ENCODE results near the gene GPR142.

GPR142 gene

GRCh38 chr17:74403512-74404137, 36.3 kb downstream of the GPR142 start:
- no peaks in the 10 kb centered on the region for H3K36me3 ChIP-seq (ENCODE audit: control insufficient read depth in 2 of 2, insufficient read depth in 1 of 2, low read length in 2 of 2)
- TF ChIP-seq ZNF677 (tag by site-specific recombination; IDR thresholded peaks at IDR 0.05): no peak
- TF ChIP-seq ZNF155 (tag by site-specific recombination; IDR thresholded peaks at IDR 0.05): no peak
- TF ChIP-seq ZNF529 (tag by site-specific recombination; IDR thresholded peaks at IDR 0.05; ENCODE audit: insufficient replicate concordance): no peak
- ChIA-PET POLR2A (no interaction called here), CTCF (interaction anchor here (0.6 to 9.1 kb wide), 4 partner anchors 15 to 203 kb away, joined by 5 to 61 read pairs (median 6); no protein-coding TSS in a partner anchor)
- H3K27ac ChIP-seq (ENCODE audit: extremely low read depth, low read depth, low read length): no peak overlapping the region
- H3K4me3 ChIP-seq (ENCODE audit: low read depth, low read length): no peak overlapping the region
- no peaks in the 10 kb centered on the region for H3K4me1 ChIP-seq (ENCODE audit: control insufficient read depth, insufficient read depth, low read length)
- no peaks in the 10 kb centered on the region for H3K9me3 ChIP-seq (ENCODE audit: control insufficient read depth, insufficient read depth, low read depth, low read length)

- H3K9me3 ChIP-seq (ENCODE audit: control insufficient read depth, insufficient read depth, low read depth, low read length): no peaks in the 10 kb centered on the region
- H3K4me3 ChIP-seq (ENCODE audit: low read depth, low read length): no peak overlapping the region
- ChIA-PET POLR2A (interaction anchor here (0.6 kb wide), 1 partner anchor 18 kb away, joined by 3 read pairs; no protein-coding TSS in a partner anchor), CTCF (interaction anchor here (9.1 kb wide), 1 partner anchor 51 kb away, joined by 61 read pairs; no protein-coding TSS in a partner anchor)
- no peak overlapping the region for H3K27ac ChIP-seq (ENCODE audit: extremely low read depth, low read depth, low read length)
- TF ChIP-seq ZBTB1 (tag by site-specific recombination; IDR thresholded peaks at IDR 0.05) (no peak), REPIN1 (tag by site-specific recombination; IDR thresholded peaks at IDR 0.05; ENCODE audit: low read depth) (no peak), PATZ1 (tag by site-specific recombination; IDR thresholded peaks at IDR 0.05) (no peak), ZNF571 (tag by site-specific recombination; IDR thresholded peaks at IDR 0.05) (no peak), ZNF18 (tag by site-specific recombination; IDR thresholded peaks at IDR 0.05) (no peak), GLI4 (tag by site-specific recombination; IDR thresholded peaks at IDR 0.05) (no peak), ZNF26 (tag by site-specific recombination; IDR thresholded peaks at IDR 0.05) (no peak), ZNF473 (tag by site-specific recombination; IDR thresholded peaks at IDR 0.05) (no peak), OVOL3 (tag by site-specific recombination; IDR thresholded peaks at IDR 0.05) (no peak), ZBTB17 (tag by site-specific recombination; IDR thresholded peaks at IDR 0.05) (no peak), ZNF391 (tag by site-specific recombination; IDR thresholded peaks at IDR 0.05; ENCODE audit: borderline replicate concordance, low read depth) (no peak), ZNF785 (tag by site-specific recombination; IDR thresholded peaks at IDR 0.05) (no peak), ZNF510 (tag by site-specific recombination; IDR thresholded peaks at IDR 0.05; ENCODE audit: insufficient replicate concordance) (no peak), ZNF549 (tag by site-specific recombination; IDR thresholded peaks at IDR 0.05) (no peak), ZNF248 (tag by site-specific recombination; IDR thresholded peaks at IDR 0.05) (no peak), ZNF146 (tag by site-specific recombination; IDR thresholded peaks at IDR 0.05) (no peak), ZNF362 (tag by site-specific recombination; IDR thresholded peaks at IDR 0.05) (no peak)
- H3K4me1 ChIP-seq (ENCODE audit: control insufficient read depth, insufficient read depth, low read length): no peaks in the 10 kb centered on the region
- H3K36me3 ChIP-seq (ENCODE audit: control insufficient read depth in 2 of 2, insufficient read depth in 1 of 2, low read length in 2 of 2): no peaks in the 10 kb centered on the region
Measured at GRCh38 chr17:74404218-74404617, 36.9 kb downstream of the GPR142 start.
